Measurements from ENCODE around the gene CERT1.

- TF ChIP-seq CTCF (conservative IDR thresholded peaks at IDR 0.05): no peak
- no peak for TF ChIP-seq ZFX (IDR thresholded peaks at IDR 0.05)
These were observed 144.0 kb downstream of the CERT1 start for GRCh38 chr5:75367401-75367800.
